ENCODE data around the gene RBBP7.

GRCh38 chrX:16870862-16871815 is 977 bp upstream of the RBBP7 start:
- TF ChIP-seq CTCF (IDR thresholded peaks at IDR 0.05; ENCODE audit: low read depth, low read length, poor library complexity, severe bottlenecking) (no peak), EZH2phosphoT487 (IDR thresholded peaks at IDR 0.05; ENCODE audit: borderline replicate concordance, low read length) (no peak)

Data from DOHH2 (cell line).